Cardiac fibroblast (primary cell): ENCODE data around the gene KRT75.

Source experiments
- DNase-seq, 2 donors: peaks; one replicate each; pipeline versions ENCODE4 v3.0.0 to v3.0.0-alpha.2; 2010; ENCODE audit warnings: low read depth in 2 of 2
- H3K4me3 ChIP-seq, 2 donors: replicated peaks in 1 of 2; 1 replicate in 1 of 2; 2 replicates in 1 of 2; pipeline ENCODE4 v1.5.1; 2011; ENCODE audit warnings: low read depth in 2 of 2, low read length in 2 of 2, mild to moderate bottlenecking in 2 of 2, moderate library complexity in 1 of 2
- CTCF ChIP-seq: IDR thresholded peaks from one replicate; pipeline ENCODE4 v1.5.1; 2011; ENCODE audit warnings: low read depth, mild to moderate bottlenecking, low read length, inconsistent platforms

KRT75 gene

GRCh38 chr12:52402873-52403540 lies 31.2 kb downstream of the KRT75 start:
- no peak overlapping the region for H3K4me3 ChIP-seq
- no peak for TF ChIP-seq CTCF
- no peak for DNase-seq

GRCh38 chr12:52402377-52402776 lies 31.8 kb downstream of the KRT75 start:
- no peak for DNase-seq
- no peak for TF ChIP-seq CTCF

GRCh38 chr12:52401926-52402325 lies 32.2 kb downstream of the KRT75 start:
- DNase-seq = peak in 1 of 2 donors; percentile 28
- H3K4me3 ChIP-seq = no peak overlapping the region
- no peak for TF ChIP-seq CTCF

More at GRCh38 chr12:52402377-52402776, 31.8 kb downstream of the KRT75 start:
- H3K4me3 ChIP-seq = no peak overlapping the region

- TF ChIP-seq CTCF = no peak
- peak in 1 of 2 donors; percentile 28 for DNase-seq
- H3K4me3 ChIP-seq = no peak overlapping the region
These were observed 32.6 kb downstream of the KRT75 start for GRCh38 chr12:52401526-52401925.

- no peak for TF ChIP-seq CTCF
- DNase-seq = no peak
- H3K4me3 ChIP-seq = no peak overlapping the region
These were observed 33.3 kb downstream of the KRT75 start for GRCh38 chr12:52400906-52401305.

- TF ChIP-seq CTCF = no peak
- DNase-seq = no peak
- H3K4me3 ChIP-seq = no peak overlapping the region
These were observed 34.4 kb downstream of the KRT75 start for GRCh38 chr12:52399756-52400155.

GRCh38 chr12:52398176-52398575 lies 36.0 kb downstream of the KRT75 start:
- DNase-seq = peak in 1 of 2 donors; percentile 25
- TF ChIP-seq CTCF = no peak
- no peak overlapping the region for H3K4me3 ChIP-seq
